ENCODE measurements around the gene ZNF33A. TPM values are rescaled to one million over a fixed set of nuclear protein-coding genes. Genes with fewer than 3 reads are reported as not detected.

The ZNF33A gene
- total RNA-seq: 10 to 100 TPM; 12.3 to 24.2 (median 15.7) TPM
- long read RNA-seq, full-length matches to known transcripts: 6 of 9 reads
- long read RNA-seq, partial matches to known transcripts: 1 of 9 reads
- long read RNA-seq, other reads (novel, unspliced or antisense): 2 of 9 reads

DNA sequence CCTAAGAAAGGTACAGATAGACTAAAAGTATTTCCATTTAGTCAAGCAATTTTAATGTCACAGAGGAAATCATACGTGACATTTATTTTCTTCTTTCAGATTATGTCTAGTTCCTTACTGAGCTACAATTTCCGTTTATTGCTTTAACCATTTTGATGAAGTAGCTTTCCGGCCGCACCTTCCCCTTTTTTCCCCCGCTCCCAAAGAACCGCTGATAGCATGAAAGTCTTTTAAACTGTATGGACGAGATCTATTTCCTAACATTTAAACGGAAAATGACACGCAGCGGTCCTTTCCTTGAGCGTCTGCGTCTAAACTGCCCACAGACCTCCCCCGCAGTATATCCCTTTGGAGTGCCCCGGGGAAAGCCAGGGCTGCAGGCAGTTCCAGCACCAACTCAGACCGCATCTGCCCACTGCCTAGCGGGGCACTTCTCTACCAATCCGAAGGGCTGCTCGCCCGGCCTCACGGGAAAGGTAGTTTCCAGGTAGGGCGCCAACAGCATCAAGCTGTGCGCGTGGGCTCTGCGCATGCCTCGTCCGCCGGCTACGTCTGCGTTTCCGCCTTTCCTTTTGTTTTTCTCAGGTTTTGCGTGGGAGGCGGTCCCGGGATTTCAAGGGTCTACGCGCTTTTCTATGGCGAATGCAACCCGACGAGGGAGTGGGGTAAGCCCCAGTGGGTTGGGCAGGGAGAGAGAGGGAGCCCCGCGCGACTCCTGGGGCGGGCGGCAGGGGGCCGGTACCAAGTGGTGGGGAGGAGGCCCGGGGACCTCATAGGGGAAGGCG is at the start of gene ZNF33A:
Gene ZNF33A (plus strand): TSS at position 557 of the 785 bp plus-strand sequence. CDS start 1,667 bp downstream, outside the sequence.
- Histone ChIP-seq H3K36me3 (peaks cover 0 to 4% (median 2%) of the 10 kb centered on the region in 4 donors), H3K27me3 (no peaks in the 10 kb centered on the region), H3K9me3 (no peaks in the 10 kb centered on the region), H3K4me3 (peak within 1 kb of the TSS; percentile 72 to 77 (median 73)), H3K27ac (peak within 1 kb of the TSS; percentile 94 to 99 (median 98)), H3K4me1 (peaks cover 0 to 10% (median 2%) of the 10 kb centered on the region in 4 donors)
- TF ChIP-seq POLR2A (IDR thresholded peaks at IDR 0.05): peak; percentile 83
- TF ChIP-seq, protein P1, sequence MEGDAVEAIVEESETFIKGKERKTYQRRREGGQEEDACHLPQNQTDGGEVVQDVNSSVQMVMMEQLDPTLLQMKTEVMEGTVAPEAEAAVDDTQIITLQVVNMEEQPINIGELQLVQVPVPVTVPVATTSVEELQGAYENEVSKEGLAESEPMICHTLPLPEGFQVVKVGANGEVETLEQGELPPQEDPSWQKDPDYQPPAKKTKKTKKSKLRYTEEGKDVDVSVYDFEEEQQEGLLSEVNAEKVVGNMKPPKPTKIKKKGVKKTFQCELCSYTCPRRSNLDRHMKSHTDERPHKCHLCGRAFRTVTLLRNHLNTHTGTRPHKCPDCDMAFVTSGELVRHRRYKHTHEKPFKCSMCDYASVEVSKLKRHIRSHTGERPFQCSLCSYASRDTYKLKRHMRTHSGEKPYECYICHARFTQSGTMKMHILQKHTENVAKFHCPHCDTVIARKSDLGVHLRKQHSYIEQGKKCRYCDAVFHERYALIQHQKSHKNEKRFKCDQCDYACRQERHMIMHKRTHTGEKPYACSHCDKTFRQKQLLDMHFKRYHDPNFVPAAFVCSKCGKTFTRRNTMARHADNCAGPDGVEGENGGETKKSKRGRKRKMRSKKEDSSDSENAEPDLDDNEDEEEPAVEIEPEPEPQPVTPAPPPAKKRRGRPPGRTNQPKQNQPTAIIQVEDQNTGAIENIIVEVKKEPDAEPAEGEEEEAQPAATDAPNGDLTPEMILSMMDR (IDR thresholded peaks at IDR 0.05): no peak
- DNase-seq: peak; percentile 95 to 97 (median 97)
- intact Hi-C loops (cut with DNase I): no loop called here
- WGBS (ENCODE audit: insufficient coverage, low coverage, low lambda C conversion rate, missing lambda C conversion rate): under 1% methylated on average over 38 of the region's 46 CpGs
- ATAC-seq: peak; percentile 92 to 97 (median 95)

DNA sequence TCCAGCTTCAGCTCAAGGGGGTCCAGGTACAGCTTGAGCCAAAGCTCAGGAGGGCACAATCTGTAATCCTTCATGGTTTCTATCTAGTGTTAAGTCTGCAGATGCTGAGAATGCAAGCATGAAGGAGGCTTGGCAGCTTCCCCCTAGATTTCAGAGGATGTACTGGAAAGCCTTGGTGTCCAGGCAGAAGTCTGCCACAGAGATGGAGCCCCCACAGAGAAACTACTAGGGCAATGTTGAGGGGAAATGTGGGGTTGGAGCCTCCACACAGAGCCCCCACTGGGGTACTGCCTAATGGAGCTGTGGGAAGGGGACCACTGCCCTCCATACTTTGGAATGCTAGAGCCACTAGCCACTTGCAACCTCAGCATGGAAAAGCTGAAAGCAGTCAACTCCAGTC is 45.5 kb upstream of the ZNF33A start:
- Histone ChIP-seq H3K9me3 (peaks cover 0 to 4% (median 0%) of the 10 kb centered on the region in 4 donors), H3K27ac (no peak overlapping the region), H3K4me1 (no peaks in the 10 kb centered on the region), H3K4me3 (no peak overlapping the region), H3K27me3 (no peaks in the 10 kb centered on the region), H3K36me3 (peaks cover 0 to 2% (median 0%) of the 10 kb centered on the region in 4 donors)
- TF ChIP-seq, protein P1 (IDR thresholded peaks at IDR 0.05): no peak
- TF ChIP-seq POLR2A (IDR thresholded peaks at IDR 0.05): no peak
- ATAC-seq (no peak), DNase-seq (no peak)
- intact Hi-C loops (cut with DNase I): no loop called here

DNA sequence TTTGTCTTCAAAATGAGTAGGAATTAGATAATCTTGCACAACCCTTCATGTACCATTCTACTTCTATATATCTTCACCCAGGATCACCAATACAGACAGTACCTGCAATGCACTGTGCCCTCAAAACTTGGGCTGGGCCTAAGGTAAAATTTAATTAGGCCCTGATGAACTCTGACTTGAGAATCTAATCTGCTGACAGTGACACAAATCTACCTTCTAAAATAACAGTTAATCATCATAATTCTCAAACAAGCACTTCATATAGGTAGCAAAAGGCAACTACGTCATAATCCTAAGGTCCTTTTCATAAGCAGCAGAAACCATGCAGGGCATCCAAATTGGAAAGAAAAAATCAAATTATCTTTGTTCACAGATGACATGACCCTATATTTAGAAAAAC is 38.1 kb upstream of the ZNF33A start:
- H3K27ac ChIP-seq: no peak overlapping the region
- peaks cover 0 to 3% (median 1%) of the 10 kb centered on the region in 4 donors for H3K36me3 ChIP-seq
- TF ChIP-seq POLR2A (IDR thresholded peaks at IDR 0.05): no peak
- TF ChIP-seq, protein P1 (IDR thresholded peaks at IDR 0.05): no peak
- no peaks in the 10 kb centered on the region for H3K4me1 ChIP-seq
- no peaks in the 10 kb centered on the region for H3K27me3 ChIP-seq
- H3K4me3 ChIP-seq: no peak overlapping the region
- DNase-seq (no peak), ATAC-seq (no peak)
- 92% methylated on average over 1 of the region's 1 CpG for WGBS (ENCODE audit: insufficient coverage, low coverage, low lambda C conversion rate, missing lambda C conversion rate)
- no peaks in the 10 kb centered on the region for H3K9me3 ChIP-seq
- intact Hi-C loops (cut with DNase I): no loop called here

DNA sequence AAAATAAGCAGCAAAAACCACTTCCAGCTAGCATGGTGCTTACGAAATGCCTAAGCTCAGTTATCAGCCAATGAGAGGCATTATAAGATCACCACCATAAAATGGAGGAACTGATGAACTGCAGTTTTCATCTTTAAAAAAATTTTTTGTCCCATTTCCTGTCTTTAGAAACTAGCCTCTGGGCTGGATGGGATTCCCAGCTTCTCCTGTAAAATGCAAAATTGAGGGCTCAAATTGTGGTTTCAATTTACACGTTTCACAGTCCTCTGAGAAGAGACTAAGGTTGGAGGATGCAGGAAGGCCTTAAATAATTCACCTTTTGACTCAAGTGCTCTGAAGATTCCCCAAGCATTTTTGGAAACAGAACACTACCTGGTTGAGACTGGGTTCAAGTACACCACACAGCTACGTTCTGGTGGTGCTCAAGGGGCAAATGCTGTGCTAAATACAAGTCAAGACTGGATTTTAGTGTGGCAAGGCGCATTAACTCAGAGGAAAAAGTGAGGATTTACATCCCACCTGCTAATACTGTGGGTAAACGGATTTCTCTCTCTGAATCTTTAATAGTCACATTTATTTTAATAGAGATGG is 35.0 kb upstream of the ZNF33A start:
- H3K4me1 ChIP-seq: no peaks in the 10 kb centered on the region
- H3K36me3 ChIP-seq: peaks cover 0 to 1% (median 0%) of the 10 kb centered on the region in 4 donors
- peak overlapping the region; percentile 82 to 91 (median 86) for H3K4me3 ChIP-seq
- TF ChIP-seq, protein P1 (IDR thresholded peaks at IDR 0.05): no peak
- no peak for TF ChIP-seq POLR2A (IDR thresholded peaks at IDR 0.05)
- DNase-seq (no peak), ATAC-seq (no peak)
- WGBS (ENCODE audit: insufficient coverage, low coverage, low lambda C conversion rate, missing lambda C conversion rate): 24% methylated on average over 5 of the region's 5 CpGs
- no peaks in the 10 kb centered on the region for H3K27me3 ChIP-seq
- H3K27ac ChIP-seq: peak overlapping the region; percentile 92 to 98 (median 96)
- intact Hi-C loops (cut with DNase I): loop anchor here in 1 of 2 donors (5.0 kb wide), 1 partner anchor 117 kb away; the partner anchor contains the start of gene ZNF37A
- no peaks in the 10 kb centered on the region for H3K9me3 ChIP-seq
